Activated CD8-positive, alpha-beta memory T cell treated with anti-CD3 and anti-CD28 coated beads for 24 hours (primary cell): Measurements from ENCODE around the gene ZFYVE21.
"Not testable (repeated sequence)": the region's sequence is repeated elsewhere in the genome, so short reads cannot be mapped to it uniquely, and the experiment has no call there.

ENCODE experiments used
- DNase-seq: peaks from one replicate; pipeline ENCODE4 v3.0.0-alpha.2; 2020

ZFYVE21 gene

DNA sequence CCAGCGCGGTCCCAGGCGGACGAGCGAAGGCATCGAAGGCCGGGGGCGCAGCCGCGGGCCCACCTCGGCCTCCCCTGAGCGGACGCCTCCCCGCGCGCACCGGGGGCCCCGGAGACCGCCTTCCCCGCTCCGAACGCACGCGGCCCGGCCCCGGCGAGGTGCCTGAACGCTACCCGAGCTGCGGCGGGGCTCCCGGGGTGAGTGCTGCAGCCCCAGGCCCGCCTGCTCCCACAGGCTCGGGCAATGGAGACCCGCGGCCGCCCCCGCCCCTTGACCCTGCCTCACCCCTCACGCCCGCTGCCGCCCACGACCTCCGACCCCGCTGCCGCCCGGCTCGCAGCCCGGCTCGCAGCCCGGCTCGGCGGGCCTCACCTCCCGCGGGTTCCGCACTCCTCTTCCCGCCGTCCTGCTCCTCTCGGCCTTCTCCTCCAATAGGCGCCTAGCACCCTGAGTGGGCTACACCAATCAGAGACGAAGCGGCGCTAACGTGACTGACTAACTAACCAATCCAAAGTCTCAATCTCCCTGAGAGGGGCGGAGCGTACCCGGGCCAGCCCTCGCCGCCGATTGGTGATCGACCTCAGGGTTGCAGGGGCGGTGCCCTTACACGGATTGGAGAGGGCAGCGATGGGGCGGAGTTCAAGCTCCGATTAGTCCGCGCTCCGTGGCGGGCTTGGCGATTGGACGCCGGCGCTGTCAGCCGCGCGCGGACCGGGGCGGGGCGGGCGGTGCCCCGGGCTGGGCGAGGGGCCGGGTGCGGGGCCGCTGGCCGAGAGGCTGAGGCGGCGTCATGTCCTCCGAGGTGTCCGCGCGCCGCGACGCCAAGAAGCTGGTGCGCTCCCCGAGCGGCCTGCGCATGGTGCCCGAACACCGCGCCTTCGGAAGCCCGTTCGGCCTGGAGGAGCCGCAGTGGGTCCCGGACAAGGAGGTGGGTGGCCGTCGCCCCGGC is at the start of gene ZFYVE21, which contains the start of gene XRCC3:
ZFYVE21 (plus strand) TSS at position 759 of the 949 bp plus-strand sequence; CDS start at position 791, 32 bp downstream.
XRCC3 (minus strand) TSS at position 400 of the 949 bp plus-strand sequence. CDS start 4,364 bp downstream, outside the sequence.
- DNase-seq, result peak; percentile 99

DNA sequence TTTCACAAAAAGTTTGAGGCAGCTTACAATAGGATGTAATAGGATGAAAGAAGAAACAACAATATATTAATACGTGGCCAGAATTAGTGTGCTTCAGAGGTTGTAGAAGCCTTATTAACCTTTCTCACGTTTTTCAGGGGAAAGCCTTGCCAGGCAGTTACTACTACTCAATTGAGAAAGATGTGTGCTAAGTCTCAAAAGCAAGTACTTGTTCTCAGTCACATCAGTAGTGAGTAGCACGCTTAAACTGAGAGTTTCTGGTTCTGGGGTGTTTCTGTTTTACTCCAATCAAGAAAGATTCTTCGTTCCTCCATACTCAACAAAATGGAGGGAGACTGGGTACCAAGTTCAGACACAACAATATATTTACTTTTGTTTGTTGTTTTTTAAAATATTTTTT is 47.9 kb upstream of the ZFYVE21 start:
- DNase-seq, result no peak

DNA sequence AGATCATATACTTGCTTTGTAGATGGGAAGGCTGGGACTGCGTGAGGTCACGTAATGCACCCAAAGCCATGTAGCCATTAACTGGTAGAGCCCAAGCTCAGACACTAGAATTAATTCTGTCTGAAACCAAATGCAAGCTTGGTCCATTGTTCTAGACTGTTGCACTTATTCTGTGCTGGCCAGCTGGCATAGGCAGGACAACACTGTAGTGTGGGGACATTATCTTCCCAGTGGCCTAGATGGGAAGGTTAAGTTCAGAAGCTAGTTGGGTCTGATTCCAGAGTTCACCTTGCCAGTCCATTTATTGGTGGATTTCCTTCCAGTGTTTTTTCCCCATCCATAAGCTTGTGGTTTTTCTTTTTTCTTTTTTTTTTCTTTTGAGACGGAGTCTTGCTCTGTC is 47.5 kb upstream of the ZFYVE21 start:
- no peak for DNase-seq

DNA sequence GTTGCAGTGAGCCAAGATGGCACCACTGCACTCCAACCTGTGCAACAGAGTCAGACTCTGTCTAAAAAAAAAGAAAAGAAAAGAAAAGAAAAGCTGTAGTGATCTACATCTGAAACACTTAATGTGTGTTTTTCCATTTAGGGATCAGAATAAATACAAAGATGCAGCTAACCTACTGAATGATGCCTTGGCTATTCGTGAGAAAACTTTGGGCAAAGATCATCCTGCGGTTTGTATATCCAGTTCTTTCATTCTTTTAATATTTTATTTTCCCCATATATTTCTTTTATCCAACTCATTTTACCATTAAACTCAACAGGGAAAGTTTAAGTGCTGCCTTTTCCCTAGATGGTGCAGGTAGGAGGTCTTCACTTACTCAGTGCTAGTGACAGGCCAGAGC is 46.2 kb upstream of the ZFYVE21 start:
- no peak for DNase-seq

DNA sequence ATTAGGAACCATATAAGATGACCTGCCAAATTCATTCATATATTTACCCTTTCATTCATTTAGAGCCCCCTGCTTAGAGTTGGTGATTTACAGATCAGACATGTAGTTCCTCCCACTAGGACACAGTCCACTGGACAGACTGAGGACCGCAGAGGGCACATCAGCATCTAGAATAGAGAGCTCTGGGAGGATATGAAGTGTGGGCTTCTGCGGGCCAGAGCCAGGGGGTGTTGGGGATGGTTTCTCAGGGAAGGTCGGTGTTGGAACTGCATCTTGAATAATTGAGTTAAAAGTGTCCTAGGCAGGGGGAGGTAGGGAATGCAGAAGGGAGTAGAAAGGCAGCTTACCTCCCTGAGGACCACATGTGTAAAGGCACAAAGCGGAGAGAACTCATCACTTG is 43.7 kb upstream of the ZFYVE21 start:
- DNase-seq, result no peak

DNA sequence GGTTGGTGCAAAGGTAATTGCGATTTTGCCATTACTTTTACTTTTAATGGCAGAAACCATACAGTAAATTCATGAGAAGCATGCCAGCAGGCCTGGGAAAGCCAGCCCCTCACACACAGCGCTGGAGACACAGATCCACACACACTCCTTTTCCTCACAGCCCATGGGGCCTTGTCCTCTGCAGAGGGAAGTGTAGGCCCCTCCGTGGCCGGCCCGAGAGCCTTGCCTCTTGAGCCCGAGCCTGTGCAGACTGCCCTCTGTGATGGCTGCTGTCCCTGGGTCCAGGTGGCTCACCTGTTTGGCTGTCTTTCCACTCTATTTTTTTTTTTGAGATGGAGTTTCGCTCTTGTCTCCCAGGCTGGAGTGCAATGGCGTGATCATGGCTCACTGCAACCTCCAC is 39.7 kb upstream of the ZFYVE21 start:
- no peak for DNase-seq

DNA sequence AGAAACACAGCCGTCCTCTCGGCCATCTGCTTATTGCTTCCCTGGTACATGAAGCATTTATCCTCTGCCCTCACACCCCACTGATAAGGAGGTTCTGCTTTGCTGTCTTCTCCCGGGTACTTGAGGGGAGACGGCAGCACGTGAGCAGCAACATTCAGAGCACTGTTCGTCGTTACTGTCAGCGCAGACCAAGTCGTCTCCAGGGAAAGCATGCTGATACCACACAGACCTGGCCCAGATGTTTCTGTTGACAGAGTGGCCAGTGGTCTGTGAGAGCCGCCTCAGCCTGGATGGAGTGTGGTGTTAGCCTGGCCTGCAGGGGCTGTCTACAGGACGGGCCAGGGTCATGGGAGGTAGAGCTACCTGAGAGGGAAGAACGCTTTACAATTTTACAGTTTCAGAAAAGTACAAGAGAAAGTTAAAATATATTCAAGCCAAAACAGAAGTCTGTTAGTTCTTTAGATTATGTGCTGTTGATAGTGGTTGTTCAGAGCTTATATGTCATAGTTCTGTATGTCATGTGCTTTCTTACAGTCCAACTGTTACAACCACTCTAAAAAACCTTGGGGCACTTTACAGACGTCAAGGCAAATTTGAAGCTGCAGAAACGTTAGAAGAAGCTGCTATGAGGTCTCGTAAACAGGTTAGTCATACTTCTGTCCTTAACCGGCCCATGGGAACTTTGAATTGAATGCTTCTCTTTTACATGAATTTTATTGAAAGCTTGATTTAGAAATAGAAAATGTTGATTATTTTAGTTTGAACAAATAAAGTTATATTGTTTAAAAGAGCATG is 38.5 kb upstream of the ZFYVE21 start:
- no peak for DNase-seq

DNA sequence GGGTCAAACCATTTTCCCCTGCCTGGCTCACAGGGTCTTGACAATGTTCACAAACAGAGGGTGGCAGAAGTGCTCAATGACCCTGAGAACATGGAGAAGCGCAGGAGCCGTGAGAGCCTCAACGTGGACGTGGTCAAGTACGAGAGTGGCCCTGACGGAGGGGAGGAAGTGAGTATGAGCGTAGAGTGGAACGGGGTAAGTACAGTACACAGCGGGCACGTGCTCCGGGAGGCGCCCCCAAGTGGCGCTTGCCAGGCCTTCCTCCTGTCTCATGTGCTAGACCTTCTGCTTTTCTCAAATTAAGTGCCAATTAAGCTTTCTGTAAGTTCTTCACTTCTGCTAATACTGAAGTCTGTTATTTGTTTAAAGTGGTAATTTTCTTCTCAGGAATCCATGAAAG is 36.3 kb upstream of the ZFYVE21 start:
- DNase-seq, result peak; percentile 76

DNA sequence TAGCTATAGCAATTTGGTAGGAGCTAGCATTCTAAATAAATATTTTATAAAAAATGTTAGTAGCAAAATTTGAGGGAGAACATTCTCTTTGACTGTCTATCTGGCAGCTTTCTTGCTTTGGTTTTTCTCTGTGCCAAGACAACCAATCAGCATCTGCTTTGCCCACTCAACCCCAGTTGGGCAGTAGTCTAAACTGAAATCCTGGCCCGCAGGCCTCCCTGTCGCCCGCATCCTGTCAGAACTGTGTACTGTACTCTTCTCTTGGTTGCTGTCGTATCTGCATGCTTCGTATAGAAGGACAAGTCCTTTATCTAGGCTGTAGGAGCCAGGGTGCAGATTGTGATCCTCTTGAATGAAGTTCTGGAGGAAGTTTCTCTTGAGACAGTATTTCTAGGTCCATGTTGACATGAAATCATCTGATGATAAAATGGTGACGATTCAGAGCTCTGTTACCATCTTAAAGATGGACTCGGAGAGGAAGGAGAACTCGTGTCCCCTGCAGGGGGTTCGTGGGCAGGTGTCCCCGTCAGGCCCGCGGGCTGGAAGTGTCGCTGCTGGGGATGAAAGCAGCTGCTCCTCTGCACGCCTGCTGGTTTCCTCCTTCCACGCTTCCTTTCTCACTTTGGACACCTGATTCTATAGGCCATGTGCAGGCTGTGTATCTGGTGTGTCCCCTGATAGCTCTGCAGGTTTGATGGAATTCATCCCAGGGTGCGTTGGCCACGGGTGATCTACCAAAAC is 34.9 kb upstream of the ZFYVE21 start:
- no peak for DNase-seq

DNA sequence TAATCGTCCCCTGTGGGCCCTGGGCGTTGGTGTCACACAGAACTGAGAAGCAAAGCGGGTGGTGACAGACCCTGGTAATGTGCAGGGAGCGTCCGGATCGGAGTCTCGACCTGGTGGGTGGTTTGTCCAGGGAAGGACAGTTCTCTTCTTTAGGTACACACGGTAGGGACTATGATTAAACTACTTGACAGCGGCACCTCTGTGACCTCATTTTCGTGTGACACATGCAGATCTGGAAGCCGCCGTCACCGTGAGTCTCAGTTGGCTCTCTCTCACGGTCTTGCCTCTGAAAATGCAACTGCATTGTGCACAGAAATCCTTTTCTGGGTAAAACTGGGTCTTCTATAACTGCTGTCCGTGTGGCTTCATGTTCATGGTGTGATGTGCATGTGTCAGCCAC is 32.5 kb upstream of the ZFYVE21 start:
- no peak for DNase-seq

DNA sequence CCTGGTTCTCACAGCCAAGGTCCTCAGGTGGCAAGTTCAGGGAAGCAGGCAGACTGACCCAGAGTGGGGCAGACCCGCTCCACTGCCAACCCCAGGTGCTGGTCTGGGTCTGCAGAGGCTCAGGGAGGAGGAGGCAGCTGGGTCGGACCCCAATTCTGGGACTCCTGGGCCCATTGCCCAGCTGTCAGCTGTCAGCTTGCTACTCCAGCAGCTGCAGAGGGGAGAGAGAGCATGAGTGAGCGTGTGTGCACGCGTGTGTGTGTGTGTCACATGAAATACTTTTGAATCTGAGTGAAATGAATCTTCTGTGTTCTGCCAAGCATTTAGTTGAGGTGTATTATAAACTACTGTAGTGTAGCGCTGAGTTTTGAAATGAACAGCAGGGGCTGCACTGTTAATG is 31.1 kb upstream of the ZFYVE21 start:
- DNase-seq, result no peak

DNA sequence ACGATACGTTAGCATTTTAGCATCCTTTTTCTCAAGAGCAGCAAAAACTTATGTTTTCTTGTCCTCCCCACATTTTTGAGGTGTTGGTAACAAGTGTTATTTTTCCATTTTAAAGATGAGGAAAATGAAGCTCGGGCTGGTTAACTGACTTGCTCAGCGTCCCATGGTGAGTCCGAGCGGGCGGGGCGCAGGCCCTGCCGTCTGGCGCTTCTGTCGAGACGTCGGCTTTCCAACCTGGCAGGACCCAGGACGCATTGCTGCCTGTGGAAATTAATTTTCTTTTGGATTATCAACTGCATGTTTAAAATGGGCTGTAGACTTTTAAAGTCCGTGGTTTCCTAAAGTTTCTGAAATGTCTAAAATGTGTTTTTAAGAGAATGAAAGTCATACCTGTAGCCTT is 30.7 kb upstream of the ZFYVE21 start:
- DNase-seq, result no peak

DNA sequence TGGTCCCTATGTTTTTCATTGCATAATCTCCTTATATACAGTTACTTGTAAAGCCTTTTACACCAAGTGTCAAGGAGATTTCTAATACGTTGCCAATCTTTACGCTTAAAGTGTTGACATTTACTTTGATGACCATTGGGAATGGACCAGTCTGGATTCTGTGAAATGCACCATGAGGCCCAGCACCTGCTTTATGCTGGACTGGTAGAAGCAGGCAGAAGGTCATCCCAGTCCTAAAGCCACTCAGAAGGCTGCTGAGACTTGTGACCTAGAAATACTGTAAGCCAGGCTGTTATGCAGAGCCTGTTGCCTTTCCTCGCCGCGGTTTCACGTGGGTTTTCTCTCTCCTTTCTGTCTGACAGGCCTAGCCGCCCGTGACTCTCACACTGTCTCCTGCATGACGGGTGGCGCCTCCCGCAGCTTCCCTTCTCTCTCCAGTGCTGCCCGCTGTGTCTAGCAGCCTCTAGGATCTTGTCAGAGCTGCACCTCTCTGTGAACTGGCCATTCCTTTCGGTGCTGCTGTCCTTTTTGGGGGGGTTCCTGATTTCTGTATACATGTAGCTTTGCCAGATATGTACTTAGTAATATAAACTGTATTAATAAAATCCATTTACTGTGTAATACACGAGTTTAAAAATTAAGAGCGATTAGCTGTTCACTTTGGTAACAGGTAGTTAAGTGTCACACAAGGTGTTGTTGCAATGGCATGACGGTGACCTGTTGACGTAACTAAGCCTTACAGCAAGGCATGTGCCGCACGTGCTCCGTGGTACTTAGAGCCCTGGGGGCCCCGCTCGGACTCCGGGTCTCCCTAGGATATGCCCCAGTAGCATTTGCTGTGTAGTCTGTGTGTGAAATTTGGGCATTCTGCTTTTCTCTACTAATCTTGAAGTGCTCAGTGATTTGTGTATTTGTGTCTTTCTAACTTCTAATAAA is 30.1 kb upstream of the ZFYVE21 start:
- no peak for DNase-seq

DNA sequence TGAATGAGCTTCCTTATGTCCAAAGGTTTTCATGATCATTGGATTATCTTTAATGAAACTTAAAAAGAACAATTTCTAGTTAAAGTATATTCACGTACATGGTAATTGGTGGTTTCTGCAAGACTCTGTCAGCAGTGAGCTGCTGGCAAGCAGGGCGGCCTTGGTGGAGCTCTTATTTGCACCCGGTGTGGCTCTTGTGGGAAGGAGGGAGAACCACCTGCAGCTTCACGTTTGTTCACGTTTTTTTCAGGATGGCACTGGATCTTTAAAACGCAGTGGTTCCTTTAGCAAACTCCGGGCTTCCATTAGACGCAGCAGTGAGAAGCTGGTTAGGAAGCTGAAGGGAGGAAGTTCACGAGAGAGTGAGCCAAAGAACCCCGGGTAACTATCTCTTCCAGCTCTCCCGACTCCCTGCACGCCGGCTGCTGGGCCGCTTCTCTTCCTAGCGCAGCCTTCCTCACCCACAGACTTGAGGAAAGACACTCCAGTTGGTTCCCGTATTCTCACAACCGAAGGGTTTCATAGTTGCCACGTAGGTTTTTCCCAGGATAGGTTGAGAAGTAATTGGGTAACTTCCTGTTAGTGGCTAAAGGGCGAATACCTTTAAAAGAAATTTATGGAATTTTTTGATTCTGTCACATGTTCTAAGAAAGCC is 28.7 kb upstream of the ZFYVE21 start:
- DNase-seq, result no peak

DNA sequence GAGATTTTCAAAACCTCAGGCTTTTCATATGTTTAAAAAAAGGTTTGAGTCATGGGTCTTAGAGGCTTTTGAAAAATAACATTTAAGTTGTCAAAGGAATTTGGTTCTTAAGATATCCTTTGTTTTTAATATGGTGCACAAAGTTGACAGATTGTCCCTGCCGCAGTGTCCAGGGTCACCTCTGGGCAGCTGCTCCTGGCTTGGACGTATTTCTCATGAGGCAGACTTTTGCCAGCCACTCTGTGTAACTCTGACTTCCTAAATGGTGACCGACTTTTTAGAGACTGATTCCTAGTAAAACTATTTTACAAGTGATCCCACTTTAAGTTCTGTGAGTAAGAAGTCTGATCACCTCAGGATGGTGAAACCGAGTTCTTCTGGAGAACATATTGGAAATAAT is 27.9 kb upstream of the ZFYVE21 start:
- no peak for DNase-seq

DNA sequence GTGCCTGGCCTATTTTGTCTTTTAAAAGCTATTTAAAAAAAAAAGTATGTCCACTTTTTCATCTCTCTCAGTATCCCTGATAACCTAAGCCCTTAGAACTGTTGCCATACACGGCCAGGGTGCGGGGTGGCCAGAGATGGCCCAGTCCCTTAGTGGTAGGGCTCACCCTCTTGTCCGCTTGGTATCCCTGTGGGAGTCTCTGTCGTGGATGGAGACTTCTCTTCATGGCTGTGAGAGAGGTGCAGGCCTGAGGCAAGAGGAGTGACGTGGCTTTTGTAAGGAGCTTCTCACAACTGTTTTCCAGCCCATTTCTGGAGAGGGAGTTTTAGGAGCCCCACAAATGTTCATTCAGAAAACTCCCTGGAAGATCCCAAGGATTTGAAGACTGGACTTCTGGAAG is 27.2 kb upstream of the ZFYVE21 start:
- no peak for DNase-seq

DNA sequence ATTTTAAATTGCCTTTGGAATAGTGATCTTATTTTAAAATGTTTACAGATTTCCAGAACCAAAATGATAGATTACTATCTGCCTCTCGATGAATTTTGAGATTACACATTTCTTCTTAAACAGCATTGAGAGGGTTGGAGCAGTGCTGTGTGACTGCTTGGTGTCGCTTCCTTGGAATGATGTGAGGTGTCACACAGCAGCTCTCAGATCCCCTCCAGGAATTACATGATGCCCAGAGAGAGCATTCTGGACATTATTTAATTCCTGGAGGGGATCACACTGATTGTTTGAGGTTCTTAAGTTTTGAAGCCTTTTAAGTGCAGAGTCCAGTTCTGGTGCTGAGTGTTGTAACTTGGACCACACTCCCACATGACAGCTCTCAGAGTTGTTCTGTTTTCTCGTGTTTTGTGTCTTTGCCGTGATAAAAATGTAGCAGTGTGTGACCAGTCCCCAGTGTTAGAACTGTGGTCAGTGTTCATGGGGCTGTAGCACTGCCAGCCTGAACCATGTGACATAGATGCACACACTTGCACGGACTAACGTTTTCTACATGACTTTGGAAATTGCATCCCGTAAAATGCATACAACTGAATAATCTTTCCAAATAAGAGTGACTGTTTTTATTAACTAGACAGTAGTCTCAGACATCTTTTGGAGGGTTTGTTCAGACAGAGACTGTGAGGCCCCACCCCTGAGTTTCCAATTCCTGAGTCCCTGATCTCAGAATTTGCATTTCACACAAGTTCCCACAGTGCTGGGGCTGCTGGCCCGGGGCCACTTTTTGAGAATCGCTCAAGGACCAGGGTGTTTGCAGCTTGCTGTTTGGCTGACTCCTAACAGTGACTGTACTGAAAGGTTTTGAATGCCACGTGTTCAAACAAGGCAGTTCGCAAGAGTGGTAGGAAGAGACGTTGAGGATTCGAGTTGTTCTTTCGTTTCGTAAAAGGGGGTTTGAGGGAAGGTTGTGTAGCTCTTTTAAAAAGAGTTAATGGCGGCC is 26.4 kb upstream of the ZFYVE21 start:
- DNase-seq, result no peak

DNA sequence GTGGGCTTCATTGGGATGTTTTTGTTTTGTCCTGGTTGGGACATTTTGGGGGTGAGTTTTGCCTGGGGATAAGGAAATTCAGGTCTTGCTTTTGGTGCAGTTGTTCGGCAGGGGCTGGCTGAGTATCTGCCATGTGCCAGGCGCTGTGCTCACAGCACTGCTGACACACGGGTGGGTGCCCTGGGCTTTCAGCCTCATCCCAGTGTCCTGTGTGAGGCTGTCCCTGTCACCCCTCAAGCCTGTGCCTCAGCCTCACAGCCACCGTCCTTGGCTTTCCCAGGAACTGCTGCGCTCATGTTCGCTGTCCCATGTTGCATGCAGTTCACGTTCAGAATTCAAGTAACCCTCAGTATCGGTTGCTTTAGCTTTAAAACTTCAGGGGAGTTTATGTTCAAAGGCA is 25.3 kb upstream of the ZFYVE21 start:
- DNase-seq, result no peak

DNA sequence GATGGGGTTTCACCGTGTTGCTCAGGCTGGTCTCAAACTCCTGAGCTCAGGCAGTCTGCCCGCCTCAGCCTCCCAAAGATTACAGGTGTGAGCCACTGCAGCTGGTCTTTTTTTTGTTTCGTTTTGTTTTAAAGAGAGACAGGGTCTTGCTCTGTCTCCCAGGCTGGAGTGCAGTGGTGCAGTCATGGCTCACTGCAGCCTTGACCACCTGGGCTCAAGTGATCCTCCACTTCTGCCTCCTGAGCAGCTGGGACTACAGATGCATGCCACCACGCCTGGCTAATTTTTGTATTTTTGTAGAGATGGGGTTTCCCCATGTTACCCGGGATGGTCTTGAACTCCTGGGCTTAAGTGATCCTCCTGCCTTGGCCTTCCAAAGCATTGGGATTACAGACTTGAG is 24.0 kb upstream of the ZFYVE21 start:
- DNase-seq, result not testable (repeated sequence)

DNA sequence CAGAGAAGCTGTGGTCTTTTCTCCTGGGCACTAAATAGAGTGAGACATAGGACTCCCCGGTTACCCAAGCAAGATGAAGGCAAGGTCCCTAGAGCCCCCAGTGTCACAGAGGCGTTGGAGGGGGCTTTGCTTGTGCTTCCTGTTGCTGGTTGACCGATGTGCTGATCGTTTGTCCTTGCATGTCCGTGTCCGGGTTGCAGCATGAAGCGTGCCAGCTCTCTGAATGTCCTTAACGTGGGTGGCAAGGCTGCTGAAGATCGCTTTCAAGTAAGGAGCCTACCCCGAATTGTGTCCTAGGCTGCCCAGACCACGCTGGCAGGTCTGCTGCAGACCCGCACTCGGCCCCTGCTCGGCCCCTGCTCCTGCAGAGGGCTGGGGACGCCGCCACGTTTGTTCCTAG is 23.5 kb upstream of the ZFYVE21 start:
- no peak for DNase-seq
